ENCODE results near the gene HOXB1.

- TF ChIP-seq CTCF (IDR thresholded peaks at IDR 0.05) (no peak), POLR2A (IDR thresholded peaks at IDR 0.05) (no peak), EP300 (IDR thresholded peaks at IDR 0.05) (no peak)
These were observed 19.8 kb downstream of the HOXB1 start for GRCh38 chr17:48510761-48511604.
